ENCODE data around the gene DNAJB12.

The DNAJB12 gene

DNA sequence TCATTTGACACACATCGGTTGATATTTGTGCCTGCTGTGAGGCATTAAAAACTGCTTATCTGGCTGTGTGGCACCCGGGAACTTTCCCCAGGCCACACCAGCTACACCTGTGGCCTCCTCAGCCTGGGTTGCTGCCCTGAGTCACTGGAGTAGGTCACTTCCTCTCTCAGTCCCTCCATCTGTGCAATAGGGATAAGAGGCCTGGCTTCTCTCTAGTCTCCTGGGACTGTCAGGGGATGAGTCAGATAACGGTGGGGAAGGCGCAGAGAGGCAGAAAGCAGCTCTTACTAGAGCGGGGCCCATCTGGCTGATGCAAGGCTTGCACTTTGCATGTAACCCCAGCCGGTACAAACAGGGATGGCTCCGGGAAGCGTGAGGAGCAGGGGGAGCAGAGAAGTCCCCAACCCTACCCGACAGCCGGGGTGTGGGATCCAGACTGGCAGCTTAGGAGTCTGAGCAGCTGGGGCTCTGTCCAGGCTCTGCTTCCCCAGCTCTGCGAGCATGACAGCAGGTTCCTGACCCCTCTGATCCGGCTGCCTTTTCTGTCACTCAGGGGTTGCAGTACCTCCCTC lies 34.0 kb downstream of the DNAJB12 start:
- peak; percentile 97 to 100 for DNase-seq (ENCODE audit: low read depth in 2 of 2)
- TF ChIP-seq, protein P1, sequence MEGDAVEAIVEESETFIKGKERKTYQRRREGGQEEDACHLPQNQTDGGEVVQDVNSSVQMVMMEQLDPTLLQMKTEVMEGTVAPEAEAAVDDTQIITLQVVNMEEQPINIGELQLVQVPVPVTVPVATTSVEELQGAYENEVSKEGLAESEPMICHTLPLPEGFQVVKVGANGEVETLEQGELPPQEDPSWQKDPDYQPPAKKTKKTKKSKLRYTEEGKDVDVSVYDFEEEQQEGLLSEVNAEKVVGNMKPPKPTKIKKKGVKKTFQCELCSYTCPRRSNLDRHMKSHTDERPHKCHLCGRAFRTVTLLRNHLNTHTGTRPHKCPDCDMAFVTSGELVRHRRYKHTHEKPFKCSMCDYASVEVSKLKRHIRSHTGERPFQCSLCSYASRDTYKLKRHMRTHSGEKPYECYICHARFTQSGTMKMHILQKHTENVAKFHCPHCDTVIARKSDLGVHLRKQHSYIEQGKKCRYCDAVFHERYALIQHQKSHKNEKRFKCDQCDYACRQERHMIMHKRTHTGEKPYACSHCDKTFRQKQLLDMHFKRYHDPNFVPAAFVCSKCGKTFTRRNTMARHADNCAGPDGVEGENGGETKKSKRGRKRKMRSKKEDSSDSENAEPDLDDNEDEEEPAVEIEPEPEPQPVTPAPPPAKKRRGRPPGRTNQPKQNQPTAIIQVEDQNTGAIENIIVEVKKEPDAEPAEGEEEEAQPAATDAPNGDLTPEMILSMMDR (IDR thresholded peaks at IDR 0.05; ENCODE audit: low read depth, low read length) = no peak
- peak overlapping the region in 1 of 2 donors; percentile 24 for H3K4me3 ChIP-seq (replicated peaks in 1 of 2; ENCODE audit: low read depth in 2 of 2, low read length in 2 of 2)

DNA sequence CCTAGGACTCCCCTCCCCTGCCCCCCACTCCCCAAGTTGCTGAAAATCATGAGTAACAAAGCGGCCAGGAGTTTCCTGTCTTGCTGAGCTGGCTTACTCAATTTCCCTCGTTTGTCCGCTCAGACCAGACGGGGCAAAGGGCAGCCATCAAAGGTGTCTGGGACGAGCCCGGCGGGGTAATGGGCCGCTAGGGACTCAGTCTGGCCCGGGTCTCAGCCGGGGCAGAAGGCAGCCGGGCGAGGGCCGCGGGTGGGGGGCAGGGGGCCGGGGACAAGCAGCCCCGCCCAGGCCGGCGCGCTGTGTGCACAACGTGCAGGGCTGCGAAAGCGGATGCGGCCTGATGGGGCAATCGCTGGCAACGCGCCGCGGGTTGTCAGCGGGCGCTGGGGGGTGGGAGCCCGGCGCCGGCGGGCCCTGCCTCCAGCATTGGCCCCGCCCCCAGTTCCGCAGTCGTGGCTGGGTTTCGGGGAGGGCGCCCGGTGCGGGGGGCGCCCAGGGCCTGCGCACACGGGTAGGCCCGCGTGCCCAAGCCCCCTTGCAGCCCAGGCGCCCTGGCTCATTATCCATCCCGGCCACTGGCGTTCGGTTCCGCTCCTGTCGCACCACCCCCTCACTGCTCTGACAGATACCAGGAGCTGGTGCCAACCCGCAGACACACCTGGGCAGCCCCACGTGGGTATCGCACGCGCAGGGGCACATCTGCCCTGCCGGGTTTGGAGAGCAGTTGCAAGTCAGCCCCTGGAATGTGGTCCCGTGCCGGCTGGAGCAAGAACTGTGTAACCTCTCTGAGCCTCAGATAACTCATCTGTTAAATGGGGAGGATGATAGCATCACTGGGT lies 35.1 kb downstream of the DNAJB12 start:
- peak overlapping the region; percentile 6 to 7 for H3K4me3 ChIP-seq (replicated peaks in 1 of 2; ENCODE audit: low read depth in 2 of 2, low read length in 2 of 2)
- TF ChIP-seq, protein P1 (IDR thresholded peaks at IDR 0.05; ENCODE audit: low read depth, low read length) = no peak
- DNase-seq (ENCODE audit: low read depth in 2 of 2) = peak; percentile 94 to 97

GRCh38 chr10:72318418-72319262 lies 36.1 kb downstream of the DNAJB12 start:
- H3K4me3 ChIP-seq (replicated peaks in 1 of 2; ENCODE audit: low read depth in 2 of 2, low read length in 2 of 2) = no peak overlapping the region
- DNase-seq (ENCODE audit: low read depth in 2 of 2) = peak in 1 of 2 donors; percentile 48
- TF ChIP-seq, protein P1 (IDR thresholded peaks at IDR 0.05; ENCODE audit: low read depth, low read length) = no peak

DNA sequence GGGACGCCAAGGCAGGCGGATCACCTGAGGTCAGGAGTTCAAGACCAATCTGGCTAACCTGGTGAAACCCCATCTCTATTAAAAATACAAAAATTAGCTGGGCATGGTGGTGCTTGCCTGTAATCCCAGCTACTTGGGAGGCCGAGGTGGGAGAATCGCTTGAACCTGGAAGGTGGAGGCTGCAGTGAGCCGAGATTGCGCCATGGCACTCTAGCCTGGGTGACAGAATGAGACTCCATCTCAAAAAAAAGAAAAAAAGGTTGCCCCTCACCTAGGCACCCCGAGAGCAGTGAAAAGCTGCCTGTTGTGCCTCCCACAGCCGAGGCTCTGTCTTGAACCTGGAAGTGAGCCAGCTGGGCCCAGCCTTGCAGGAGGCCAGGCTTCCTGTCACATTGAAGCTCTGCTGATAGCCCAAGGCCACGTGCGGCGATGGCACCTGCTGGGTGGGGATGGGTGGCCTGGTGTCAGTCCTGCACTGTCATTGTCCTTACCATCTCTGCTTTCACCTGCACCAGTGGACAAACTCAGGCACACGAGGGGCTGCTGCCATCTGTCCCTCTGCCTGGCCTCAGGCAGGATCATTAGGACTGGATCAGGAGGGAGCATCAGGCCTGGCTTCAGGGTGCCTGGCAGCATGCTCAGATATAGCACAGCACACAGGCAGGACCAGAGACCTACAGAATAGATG lies 37.8 kb downstream of the DNAJB12 start:
- TF ChIP-seq, protein P1 (IDR thresholded peaks at IDR 0.05; ENCODE audit: low read depth, low read length) = no peak
- no peak overlapping the region for H3K4me3 ChIP-seq (replicated peaks in 1 of 2; ENCODE audit: low read depth in 2 of 2, low read length in 2 of 2)
- DNase-seq (ENCODE audit: low read depth in 2 of 2) = no peak

- no peak for DNase-seq (ENCODE audit: low read depth in 2 of 2)
- TF ChIP-seq, protein P1 (IDR thresholded peaks at IDR 0.05; ENCODE audit: low read depth, low read length) = no peak
- no peak overlapping the region for H3K4me3 ChIP-seq (replicated peaks in 1 of 2; ENCODE audit: low read depth in 2 of 2, low read length in 2 of 2)
Measured at GRCh38 chr10:72316386-72316700, 38.4 kb downstream of the DNAJB12 start.

- no peak overlapping the region for H3K4me3 ChIP-seq (replicated peaks in 1 of 2; ENCODE audit: low read depth in 2 of 2, low read length in 2 of 2)
- TF ChIP-seq, protein P1 (IDR thresholded peaks at IDR 0.05; ENCODE audit: low read depth, low read length) = no peak
- peak; percentile 79 to 96 for DNase-seq (ENCODE audit: low read depth in 2 of 2)
Measured at GRCh38 chr10:72315611-72316385, 38.9 kb downstream of the DNAJB12 start.
